HG02798 (cell line): ENCODE data around the gene ACTR1A.
"Not testable (repeated sequence)": the region's sequence is repeated elsewhere in the genome, so short reads cannot be mapped to it uniquely, and the experiment has no call there.

Experiments
- ATAC-seq: cut with Tn5 transposase; IDR thresholded peaks from one replicate; pipeline ENCODE4 v1.9.1; 2021; ENCODE audit warnings: mild to moderate bottlenecking; ENCODE audit not compliant: unreplicated experiment, poor library complexity

Gene ACTR1A

DNA sequence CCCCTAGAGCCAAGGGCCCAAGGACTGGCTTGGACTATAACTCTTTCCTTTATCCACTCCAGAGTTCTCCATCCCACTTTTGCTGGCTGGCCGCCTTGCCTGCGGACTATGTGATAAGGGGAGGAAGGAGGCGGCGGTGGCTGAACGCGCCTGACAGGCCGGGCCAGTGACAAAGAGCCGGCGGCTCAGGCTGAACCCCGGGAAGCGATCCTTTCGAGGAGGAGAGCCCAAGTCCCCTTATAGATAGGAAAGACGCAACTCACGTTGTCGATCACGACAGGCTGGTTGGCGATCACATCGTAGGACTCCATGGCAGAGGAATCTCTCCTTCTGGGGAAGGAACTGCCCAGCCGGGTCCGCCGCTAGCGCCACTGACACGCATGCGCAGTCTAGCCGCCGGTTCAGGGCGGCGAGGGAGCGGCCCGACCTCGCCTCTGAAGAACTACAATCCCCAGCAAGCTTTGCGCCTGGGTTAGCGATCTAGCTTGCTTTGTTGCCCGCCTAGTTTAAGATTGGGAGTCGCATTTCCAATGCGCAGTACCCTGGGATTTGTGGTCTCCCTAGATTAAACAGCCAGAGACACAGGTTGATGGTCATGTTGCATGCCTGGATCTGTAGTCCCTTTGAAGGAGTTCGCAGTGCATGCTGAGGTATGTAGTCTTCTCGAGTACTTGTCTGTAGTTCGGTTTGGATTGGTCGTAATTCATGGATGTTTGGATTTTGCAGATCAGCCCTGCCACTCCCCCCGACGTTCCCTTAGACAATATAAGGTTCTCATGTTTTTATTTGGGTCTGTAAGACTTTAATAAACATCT lies at the start of gene ACTR1A:
Gene ACTR1A (minus strand): TSS at position 376 of the 815 bp plus-strand sequence. CDS start 65 bp downstream, at position 311.
- ATAC-seq: peak; percentile 57

- no peak for ATAC-seq
These were observed 48.2 kb upstream of the ACTR1A start for GRCh38 chr10:102550636-102551210.

GRCh38 chr10:102549549-102549948 lies 47.0 kb upstream of the ACTR1A start:
- ATAC-seq: no peak

- ATAC-seq: no peak
These were observed 44.3 kb upstream of the ACTR1A start for GRCh38 chr10:102546606-102547320.

DNA sequence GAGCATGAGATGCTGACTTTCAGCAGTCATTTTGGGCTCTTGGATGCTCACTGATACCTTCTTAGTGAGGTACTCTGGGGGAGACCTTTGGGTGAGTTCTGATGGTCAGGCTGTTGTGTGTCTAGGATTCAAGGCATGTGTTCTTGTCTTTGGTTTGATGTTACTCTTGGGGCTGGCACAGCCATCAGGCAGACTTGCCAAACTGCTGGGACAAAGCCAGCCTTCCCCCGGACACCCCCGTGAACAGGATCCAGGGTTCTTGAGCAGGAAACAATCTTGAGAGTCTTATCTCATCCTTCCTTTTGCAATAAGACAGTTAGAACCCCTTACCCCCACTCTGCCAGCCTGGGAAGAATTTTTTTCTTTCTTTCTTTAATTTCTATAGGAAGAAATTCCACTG lies 43.5 kb upstream of the ACTR1A start:
- ATAC-seq: no peak

DNA sequence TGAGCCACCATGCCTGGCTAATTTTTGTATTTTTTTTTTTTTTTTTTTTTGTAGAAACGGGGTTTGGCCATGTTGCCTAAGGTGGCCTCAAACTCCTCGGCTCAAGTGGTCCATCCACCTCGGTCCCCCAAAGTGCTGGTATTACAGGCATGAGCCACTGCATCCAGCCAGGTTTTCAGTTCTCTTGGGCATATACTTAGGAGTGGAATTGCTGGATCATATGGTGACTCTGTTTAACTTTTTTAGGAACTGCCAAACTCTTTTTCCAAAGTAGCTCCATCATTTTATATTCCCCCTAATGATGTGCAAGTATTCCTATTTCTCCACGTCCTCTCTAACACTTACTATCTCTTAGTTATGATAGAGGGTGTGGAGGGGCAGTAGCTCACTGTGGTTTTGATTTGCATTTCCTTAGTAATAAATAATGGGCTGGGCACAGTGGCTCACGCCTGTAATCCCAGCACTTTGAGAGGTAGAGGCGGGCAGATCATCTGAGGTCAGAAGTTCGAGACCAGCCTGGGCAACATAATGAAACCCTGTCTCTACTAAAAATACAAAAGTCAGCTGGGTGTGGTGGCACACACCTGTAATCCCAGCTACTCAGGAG lies 42.9 kb upstream of the ACTR1A start:
- ATAC-seq: no peak

DNA sequence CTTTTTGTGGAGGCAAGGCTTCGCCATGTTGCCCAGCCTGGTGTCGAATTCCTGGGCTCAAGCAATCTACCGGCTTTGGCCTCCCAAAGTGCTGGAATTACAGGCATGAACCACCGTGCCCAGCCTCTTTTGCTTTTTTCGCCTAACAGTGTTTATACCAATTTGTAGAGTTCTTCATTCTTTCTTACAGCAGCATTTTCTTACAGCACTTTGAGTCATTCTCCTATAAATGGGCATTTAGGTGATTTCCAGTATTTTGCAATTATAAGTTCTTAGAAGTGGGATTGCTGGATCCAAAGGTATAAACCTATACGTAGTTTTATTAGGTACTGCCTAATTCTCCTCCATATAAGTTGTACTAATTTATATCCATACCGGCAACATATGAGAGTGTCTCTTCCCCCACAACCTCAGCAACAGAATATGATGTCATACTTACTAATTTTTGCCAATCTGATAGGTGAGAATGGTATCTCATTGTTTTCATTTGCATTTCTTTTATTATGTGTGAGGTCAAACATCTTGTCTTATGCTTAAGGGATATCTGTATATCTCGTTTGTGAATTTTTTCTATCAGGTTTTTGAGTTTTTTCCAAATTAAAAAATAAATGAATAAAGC lies 40.4 kb upstream of the ACTR1A start:
- no peak for ATAC-seq

DNA sequence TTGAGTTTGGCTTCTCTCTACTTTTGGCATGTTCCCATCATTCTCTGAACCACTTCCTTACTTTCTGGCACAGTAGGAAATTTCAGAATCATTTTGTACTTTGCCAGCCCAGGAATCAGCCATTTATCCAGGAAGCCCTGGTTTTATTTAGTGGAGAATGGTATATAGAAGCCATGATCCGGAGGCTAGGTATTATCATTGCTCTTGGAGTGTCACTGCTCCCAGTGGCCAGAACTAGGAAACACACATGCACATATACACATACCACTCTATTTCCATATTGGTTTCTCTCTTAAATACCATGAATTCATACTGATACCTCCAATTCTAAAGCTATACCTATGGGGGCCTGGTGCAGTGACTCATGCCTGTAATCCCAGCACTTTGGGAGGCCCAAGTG lies 37.5 kb upstream of the ACTR1A start:
- ATAC-seq: no peak

DNA sequence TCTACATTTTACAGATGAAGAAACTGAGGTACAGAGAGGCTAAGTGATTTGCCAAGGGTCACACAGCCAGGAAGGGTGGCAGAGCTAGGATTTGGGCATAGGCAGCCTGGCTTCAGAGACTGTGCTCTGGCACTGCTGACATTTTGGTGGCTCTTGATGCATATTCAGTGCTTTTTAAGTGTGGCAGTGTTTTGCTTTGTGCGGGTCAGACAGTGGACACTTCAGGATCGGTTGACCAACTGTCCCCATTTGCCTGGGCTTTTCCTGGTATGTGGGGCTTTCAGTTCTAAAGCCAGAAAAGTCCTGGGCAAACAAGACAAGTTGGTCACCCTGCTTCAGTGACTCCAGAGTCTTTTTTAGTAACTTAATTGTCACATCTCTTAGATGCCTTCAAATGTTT lies 36.3 kb upstream of the ACTR1A start:
- no peak for ATAC-seq

DNA sequence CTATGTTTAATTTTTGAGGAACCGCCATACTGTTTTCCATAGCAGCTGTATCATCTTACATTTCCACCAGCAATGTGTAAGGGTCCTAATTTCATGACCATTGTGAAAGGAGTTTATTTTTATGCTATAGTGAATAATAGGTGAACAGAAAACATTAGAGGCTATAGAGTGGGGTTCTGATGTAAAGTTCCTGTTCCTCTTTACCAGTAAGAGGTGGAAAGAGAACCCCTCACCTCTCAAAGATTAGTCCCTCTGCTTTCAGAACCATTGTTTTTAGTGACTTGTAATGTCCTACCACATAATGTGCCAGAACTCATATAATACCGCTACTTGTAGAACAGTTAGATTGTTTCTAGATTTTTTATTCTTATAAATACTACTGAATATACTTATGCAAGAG lies 35.4 kb upstream of the ACTR1A start:
- no peak for ATAC-seq

DNA sequence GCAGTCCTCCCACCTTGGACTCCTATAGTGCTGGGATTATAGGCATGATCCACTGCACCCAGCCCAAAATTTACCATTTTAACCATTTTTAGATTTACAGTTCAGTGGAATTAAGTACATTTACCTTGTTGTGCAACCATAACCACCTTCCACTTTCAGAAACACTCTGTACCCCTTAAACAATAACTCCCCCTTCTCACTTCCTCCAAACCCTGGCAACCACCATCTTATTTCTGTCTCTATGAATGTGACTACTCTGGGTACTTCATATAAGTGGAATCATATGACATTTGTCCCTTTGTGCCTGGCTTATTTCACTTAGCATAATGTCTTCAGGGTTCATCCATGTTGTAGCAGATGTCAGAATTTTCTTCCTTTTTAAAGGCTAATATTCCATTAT lies 34.9 kb upstream of the ACTR1A start:
- ATAC-seq: no peak

- no peak for ATAC-seq
These were observed 33.1 kb upstream of the ACTR1A start for GRCh38 chr10:102535481-102536147.

GRCh38 chr10:102534966-102535365 lies 32.5 kb upstream of the ACTR1A start:
- ATAC-seq: not testable (repeated sequence)

GRCh38 chr10:102534333-102534732 lies 31.8 kb upstream of the ACTR1A start:
- ATAC-seq: no peak

DNA sequence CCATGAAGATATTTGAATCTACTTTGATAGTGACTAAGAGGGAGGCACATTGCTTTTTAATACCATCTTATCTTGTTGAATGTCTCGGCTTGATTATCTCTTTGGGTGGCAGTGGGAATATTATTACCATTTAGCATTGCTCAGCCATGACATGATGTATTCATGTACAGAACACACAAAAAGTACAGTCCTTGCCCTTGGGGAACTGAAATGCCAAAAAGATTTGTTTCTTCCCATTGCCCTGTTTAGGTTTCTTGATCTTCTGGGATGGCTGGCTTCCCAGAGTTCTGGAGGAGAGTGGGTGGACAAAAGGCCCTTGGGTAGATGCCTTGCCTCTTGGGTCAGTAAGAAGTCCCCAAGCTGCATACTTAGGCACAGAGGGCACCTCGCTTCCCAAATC lies 25.0 kb upstream of the ACTR1A start:
- ATAC-seq: no peak

- no peak for ATAC-seq
These were observed 22.2 kb upstream of the ACTR1A start for GRCh38 chr10:102524746-102525145.

DNA sequence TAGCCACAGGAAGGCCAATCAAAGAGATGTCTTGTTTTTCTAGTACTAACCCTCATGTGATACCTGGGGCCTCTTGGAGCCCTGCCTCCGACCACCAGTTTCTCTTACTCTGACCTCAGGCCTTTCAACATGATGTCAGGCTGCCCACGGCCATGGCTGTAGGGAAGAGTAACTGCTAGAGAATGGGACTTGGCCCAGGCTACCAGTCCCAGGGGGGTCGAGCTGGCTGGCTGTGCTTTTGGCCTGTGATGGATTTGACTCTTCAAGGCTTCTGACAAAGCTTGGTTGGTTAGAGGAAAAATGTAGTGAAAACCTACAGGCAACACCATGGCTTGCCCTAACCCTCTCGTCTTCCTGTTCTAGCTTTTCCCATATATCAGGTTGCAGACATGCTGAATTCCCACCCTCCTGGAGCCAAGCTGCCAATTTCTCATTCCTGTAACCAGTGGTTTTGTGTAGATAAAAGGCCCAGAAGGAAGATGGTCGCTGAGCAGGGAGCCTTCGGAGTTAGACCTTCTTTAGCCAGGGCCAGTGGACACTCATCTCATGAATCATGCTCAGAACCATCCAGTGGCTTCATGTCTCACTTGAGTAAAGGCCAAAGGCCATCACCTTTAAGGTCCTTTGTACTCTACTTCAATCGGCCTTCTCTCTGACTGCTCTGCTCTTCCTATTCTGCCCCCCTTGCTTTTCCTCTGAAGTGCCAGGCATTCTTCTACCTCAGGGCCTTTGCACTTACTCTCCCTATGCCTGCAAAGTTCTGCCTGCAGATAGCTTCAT lies 20.9 kb upstream of the ACTR1A start:
- no peak for ATAC-seq

GRCh38 chr10:102522874-102523249 lies 20.4 kb upstream of the ACTR1A start:
- ATAC-seq: no peak

DNA sequence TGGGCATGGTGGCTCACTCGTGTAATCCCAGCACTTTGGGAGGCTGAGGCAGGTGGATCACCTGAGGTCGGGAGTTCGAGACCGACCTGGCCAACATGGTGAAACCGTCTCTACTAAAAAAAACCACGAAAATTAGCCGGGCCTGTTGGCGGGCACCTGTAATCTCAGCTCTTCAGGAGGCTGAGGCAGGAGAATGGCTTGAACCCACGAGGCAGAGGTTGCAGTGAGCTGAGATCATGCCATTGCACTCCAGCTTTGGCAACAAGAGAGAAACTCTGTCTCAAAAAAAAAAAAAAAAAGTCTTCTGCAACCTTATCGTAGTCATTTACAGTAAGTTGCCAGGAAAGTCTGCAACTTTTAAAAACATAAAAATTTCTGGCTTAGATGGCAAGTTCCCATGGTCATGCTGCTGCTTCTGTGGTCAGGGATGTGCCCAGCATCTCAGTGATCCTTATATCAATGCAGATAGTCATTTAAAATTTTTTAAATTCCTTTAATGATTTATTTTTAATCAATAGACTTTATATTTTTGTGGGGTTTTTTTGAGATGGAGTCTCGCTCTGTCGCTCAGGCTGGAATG lies 16.8 kb upstream of the ACTR1A start:
- ATAC-seq: no peak
